HepG2 (cell line): ENCODE measurements around the gene TMEM223. TPM values are rescaled to one million over a fixed set of nuclear protein-coding genes. Genes with fewer than 3 reads are reported as not detected.

ENCODE experiments used
- ATF6 ChIP-seq: sonication (generic); formaldehyde crosslinking; conservative IDR thresholded peaks from 2 replicates; pipeline ENCODE4 v1.4.0; 2020; ENCODE audit warnings: missing genetic modification reagents
- ELF4 ChIP-seq: sonication (generic); formaldehyde crosslinking; IDR thresholded peaks from 2 replicates; pipeline ENCODE4 v1.5.0; 2020; ENCODE audit warnings: missing genetic modification reagents, mild to moderate bottlenecking, moderate library complexity, borderline replicate concordance
- GATA4 ChIP-seq: sonication (generic); IDR thresholded peaks from 2 replicates; pipeline ENCODE4 v1.6.1; 2016; ENCODE audit warnings: antibody characterized with exemption, low read depth, borderline replicate concordance
- HES4 ChIP-seq: sonication (generic); formaldehyde crosslinking; IDR thresholded peaks from 2 replicates; pipeline ENCODE4 v1.9.0; 2021; ENCODE audit warnings: mild to moderate bottlenecking, missing genetic modification reagents, borderline replicate concordance
- KDM5A ChIP-seq: fragments of 200-600 bp; sonication (generic); IDR thresholded peaks from 2 replicates; pipeline ENCODE4 v1.7.0; 2018; ENCODE audit warnings: antibody characterized with exemption, mild to moderate bottlenecking, low read length, borderline replicate concordance
- MAX ChIP-seq: IDR thresholded peaks from 2 replicates; pipeline ENCODE4 v1.6.1; 2012; ENCODE audit warnings: inconsistent platforms
- MEIS1 ChIP-seq: sonication (generic); formaldehyde crosslinking; IDR thresholded peaks from 2 replicates; pipeline ENCODE4 v1.9.0; 2021; ENCODE audit warnings: mild to moderate bottlenecking, missing genetic modification reagents, moderate library complexity, borderline replicate concordance
- MIXL1 ChIP-seq: IDR thresholded peaks from 2 replicates; pipeline ENCODE4 v1.6.1; 2016
- MXI1 ChIP-seq: IDR thresholded peaks from 3 replicates; pipeline ENCODE4 v1.6.1; 2012; ENCODE audit warnings: low read depth, low read length, inconsistent platforms, borderline replicate concordance
- MYC ChIP-seq: sonication (generic); formaldehyde crosslinking; IDR thresholded peaks from 2 replicates; pipeline ENCODE4 v1.9.0; 2021; ENCODE audit warnings: missing genetic modification reagents, borderline replicate concordance
- PHF20 ChIP-seq: sonication (generic); formaldehyde crosslinking; IDR thresholded peaks from 2 replicates; pipeline ENCODE4 v1.5.0; 2020; ENCODE audit warnings: mild to moderate bottlenecking, missing genetic modification reagents
- RBM22 ChIP-seq: fragments of 200-400 bp; formaldehyde crosslinking; optimal IDR thresholded peaks from 2 replicates; pipeline ENCODE3; 2017; ENCODE audit warnings: mild to moderate bottlenecking, low read length, moderate library complexity
- ZNF318 ChIP-seq: sonication (generic); formaldehyde crosslinking; IDR thresholded peaks from 2 replicates; pipeline ENCODE4 v1.4.0; 2020; ENCODE audit warnings: mild to moderate bottlenecking, missing genetic modification reagents
- ZNF367 ChIP-seq: sonication (generic); formaldehyde crosslinking; IDR thresholded peaks from 2 replicates; pipeline ENCODE4 v1.4.0; 2020; ENCODE audit warnings: missing genetic modification reagents, borderline replicate concordance
- ZNF547 ChIP-seq: sonication (generic); formaldehyde crosslinking; IDR thresholded peaks from 2 replicates; pipeline ENCODE4 v1.5.1; 2020; ENCODE audit warnings: mild to moderate bottlenecking, missing genetic modification reagents
- ZNF616 ChIP-seq: sonication (generic); formaldehyde crosslinking; IDR thresholded peaks from 2 replicates; pipeline ENCODE4 v1.5.0; 2020; ENCODE audit warnings: low read depth, mild to moderate bottlenecking, missing genetic modification reagents
- ZNF740 ChIP-seq: sonication (generic); formaldehyde crosslinking; IDR thresholded peaks from 2 replicates; pipeline ENCODE4 v1.4.0; 2020; ENCODE audit warnings: missing genetic modification reagents
- ZNF781 ChIP-seq: sonication (generic); formaldehyde crosslinking; IDR thresholded peaks from 2 replicates; pipeline ENCODE4 v1.5.1; 2020; ENCODE audit warnings: borderline replicate concordance, mild to moderate bottlenecking, missing genetic modification reagents; ENCODE audit errors: not compliant biosample characterization
- polyA plus RNA-seq, 8 experiments: library from polyadenylated mRNA; depleted of rRNA in 3 of 8; stranded (reverse) in 7 of 8; unstranded in 1 of 8; fragments of >200 nt; fragmentation: Illumina TruSeq in 4 of 8; extraction: Trizol in 4 of 8; gene quantifications; 2 replicates each; pipeline versions ENCODE4 v1.2.1 to v1.2.3, GENCODE V29; 2011 to 2016; ENCODE audit warnings: low read depth in 4 of 8, missing spikeins in 1 of 8, mixed read lengths in 1 of 8; ENCODE audit not compliant: insufficient read depth in 1 of 8
- total RNA-seq, 5 experiments: library from RNA; depleted of rRNA; stranded (reverse); fragments of >200 nt; fragmentation: Illumina TruSeq; extraction: Trizol; gene quantifications; 2 replicates each; pipeline ENCODE4 v1.2.3, GENCODE V29; 2016; ENCODE audit warnings: low read depth in 1 of 5

Gene TMEM223
- total and polyA plus RNA-seq, 2 of the 13 experiments (the other 11 are each of a cell fraction or from before 2014, with no cell fraction given): 19.5 to 24.9 TPM

- TF ChIP-seq ZNF318: no peak
- no peak for TF ChIP-seq ZNF367 (CRISPR knock-in tag)
- TF ChIP-seq ZNF616 (CRISPR knock-in tag): no peak
- no peak for TF ChIP-seq RBM22
- no peak for TF ChIP-seq HES4 (CRISPR knock-in tag)
- TF ChIP-seq MEIS1 (CRISPR knock-in tag): peak; percentile 79; the same call in 1 of the 2 replicates
- no peak for TF ChIP-seq MIXL1
- peak; percentile 74 for TF ChIP-seq MAX
- TF ChIP-seq ZNF740 (CRISPR knock-in tag): no peak
- peak; percentile 94; the same call in 1 of the 2 replicates for TF ChIP-seq KDM5A
- peak; percentile 22; the same call in 1 of the 2 replicates for TF ChIP-seq MYC (CRISPR knock-in tag)
- TF ChIP-seq PHF20 (CRISPR knock-in tag): peak; percentile 83
- 0 out of 2 replicates have a peak, but pooled peaks have one; percentile 13 for TF ChIP-seq GATA4
- peak; percentile 35; the same call in 1 of the 2 replicates for TF ChIP-seq ZNF547 (CRISPR knock-in tag)
- TF ChIP-seq MXI1: peak; percentile 53; the same call in 1 of the 3 replicates
- TF ChIP-seq ATF6 (CRISPR knock-in tag): no peak
- TF ChIP-seq ZNF781: peak; percentile 46
- TF ChIP-seq ELF4 (CRISPR knock-in tag): peak; percentile 82; the same call in 1 of the 2 replicates
These were observed 37.8 kb downstream of the TMEM223 start, which contains the start of gene ZBTB3 (continued) for GRCh38 chr11:62753736-62754603.
